RWPE2 (cell line): ENCODE results near the gene ZDHHC1.

Source experiments
- ATAC-seq: fragments of 200-7000 bp; cut with Tn5 transposase; 3 replicates; pipeline ENCODE4 v1.9.1; 2021; ENCODE audit warnings: low read depth
- DNase-seq: peaks from one replicate; pipeline ENCODE4 v3.0.0-alpha.2; 2020; ENCODE audit warnings: low spot score
- H3K27ac ChIP-seq: fragments of 450-650 bp; 2 replicates; pipeline ENCODE4 v1.5.1; 2017; ENCODE audit warnings: mild to moderate bottlenecking; ENCODE audit not compliant: poor library complexity, severe bottlenecking
- H3K27me3 ChIP-seq: fragments of 250-450 bp; sonication (Bioruptor Pico); 2 replicates; pipeline ENCODE4 v1.5.1; 2021; ENCODE audit warnings: mild to moderate bottlenecking, moderate library complexity; ENCODE audit not compliant: insufficient read depth, poor library complexity, severe bottlenecking
- H3K36me3 ChIP-seq: fragments of 250-450 bp; sonication (Bioruptor Pico); 2 replicates; pipeline ENCODE4 v1.5.1; 2020; ENCODE audit warnings: low read depth, mild to moderate bottlenecking, moderate library complexity
- H3K4me1 ChIP-seq: fragments of 250-450 bp; sonication (Bioruptor Pico); 2 replicates; pipeline ENCODE4 v1.5.1; 2021; ENCODE audit warnings: mild to moderate bottlenecking, moderate library complexity; ENCODE audit not compliant: insufficient read depth, poor library complexity, severe bottlenecking
- H3K4me3 ChIP-seq: fragments of 250-450 bp; sonication (Bioruptor Pico); 2 replicates; pipeline ENCODE4 v1.5.1; 2021; ENCODE audit warnings: mild to moderate bottlenecking, moderate library complexity; ENCODE audit not compliant: severe bottlenecking
- H3K9me3 ChIP-seq: fragments of 250-450 bp; sonication (Bioruptor Pico); 2 replicates; pipeline ENCODE4 v1.5.1; 2021; ENCODE audit warnings: mild to moderate bottlenecking, moderate library complexity; ENCODE audit not compliant: severe bottlenecking
- TF ChIP-seq, protein P1 (sequence below): fragments of 450-650 bp; IDR thresholded peaks from one replicate; pipeline ENCODE4 v1.5.1; 2017; ENCODE audit warnings: mild to moderate bottlenecking, moderate library complexity; ENCODE audit not compliant: poor library complexity, severe bottlenecking

The ZDHHC1 gene

DNA sequence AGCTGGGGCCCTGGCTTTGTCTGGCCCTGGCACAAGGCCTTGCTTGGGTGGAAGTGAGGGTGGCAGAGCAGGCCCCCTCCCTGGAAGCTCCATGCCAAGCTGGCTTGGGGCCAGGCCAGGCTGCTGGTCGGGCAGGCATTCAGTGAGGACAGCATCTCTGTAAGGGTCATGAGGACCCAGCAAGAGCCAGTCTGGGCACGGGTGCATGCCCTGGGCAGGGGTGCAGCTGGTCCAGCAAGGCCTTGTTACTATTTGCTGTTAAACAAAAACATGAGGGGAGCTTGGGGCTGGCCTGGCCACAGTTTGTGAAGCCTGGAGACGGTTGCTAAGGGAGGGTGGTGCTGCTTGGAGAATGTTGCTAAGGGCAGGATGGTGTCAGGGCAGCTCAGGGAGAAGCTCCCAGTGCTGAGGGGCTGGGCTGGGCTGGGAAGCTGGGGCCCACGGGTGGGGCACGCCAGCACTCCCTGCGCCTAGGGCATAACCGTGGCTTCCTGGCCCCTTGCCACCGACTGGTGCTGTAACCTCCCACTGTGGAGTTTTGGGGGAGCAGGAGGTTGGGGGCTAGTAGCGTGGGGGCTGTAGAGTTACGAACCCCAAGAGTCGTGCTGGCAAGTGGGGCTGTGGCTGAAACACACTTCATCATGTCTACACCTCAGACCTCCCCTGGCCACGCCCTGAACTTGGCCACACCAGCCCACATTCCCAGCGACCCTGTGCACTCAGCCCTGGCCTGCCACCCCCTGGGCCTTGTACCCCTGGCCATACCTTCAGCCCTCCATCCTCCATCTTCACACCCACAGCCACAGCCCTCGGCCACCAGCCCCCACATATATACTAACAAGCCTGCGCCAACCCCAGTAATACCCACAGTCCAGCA is 24.6 kb downstream of the ZDHHC1 start:
- no peaks in the 10 kb centered on the region for H3K9me3 ChIP-seq
- no peaks in the 10 kb centered on the region for H3K27me3 ChIP-seq
- no peak overlapping the region for H3K27ac ChIP-seq
- no peaks in the 10 kb centered on the region for H3K36me3 ChIP-seq
- DNase-seq: no peak
- peaks cover 13% of the 10 kb centered on the region for H3K4me1 ChIP-seq
- TF ChIP-seq, protein P1, sequence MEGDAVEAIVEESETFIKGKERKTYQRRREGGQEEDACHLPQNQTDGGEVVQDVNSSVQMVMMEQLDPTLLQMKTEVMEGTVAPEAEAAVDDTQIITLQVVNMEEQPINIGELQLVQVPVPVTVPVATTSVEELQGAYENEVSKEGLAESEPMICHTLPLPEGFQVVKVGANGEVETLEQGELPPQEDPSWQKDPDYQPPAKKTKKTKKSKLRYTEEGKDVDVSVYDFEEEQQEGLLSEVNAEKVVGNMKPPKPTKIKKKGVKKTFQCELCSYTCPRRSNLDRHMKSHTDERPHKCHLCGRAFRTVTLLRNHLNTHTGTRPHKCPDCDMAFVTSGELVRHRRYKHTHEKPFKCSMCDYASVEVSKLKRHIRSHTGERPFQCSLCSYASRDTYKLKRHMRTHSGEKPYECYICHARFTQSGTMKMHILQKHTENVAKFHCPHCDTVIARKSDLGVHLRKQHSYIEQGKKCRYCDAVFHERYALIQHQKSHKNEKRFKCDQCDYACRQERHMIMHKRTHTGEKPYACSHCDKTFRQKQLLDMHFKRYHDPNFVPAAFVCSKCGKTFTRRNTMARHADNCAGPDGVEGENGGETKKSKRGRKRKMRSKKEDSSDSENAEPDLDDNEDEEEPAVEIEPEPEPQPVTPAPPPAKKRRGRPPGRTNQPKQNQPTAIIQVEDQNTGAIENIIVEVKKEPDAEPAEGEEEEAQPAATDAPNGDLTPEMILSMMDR: no peak
- ATAC-seq: no peak
- no peak overlapping the region for H3K4me3 ChIP-seq

DNA sequence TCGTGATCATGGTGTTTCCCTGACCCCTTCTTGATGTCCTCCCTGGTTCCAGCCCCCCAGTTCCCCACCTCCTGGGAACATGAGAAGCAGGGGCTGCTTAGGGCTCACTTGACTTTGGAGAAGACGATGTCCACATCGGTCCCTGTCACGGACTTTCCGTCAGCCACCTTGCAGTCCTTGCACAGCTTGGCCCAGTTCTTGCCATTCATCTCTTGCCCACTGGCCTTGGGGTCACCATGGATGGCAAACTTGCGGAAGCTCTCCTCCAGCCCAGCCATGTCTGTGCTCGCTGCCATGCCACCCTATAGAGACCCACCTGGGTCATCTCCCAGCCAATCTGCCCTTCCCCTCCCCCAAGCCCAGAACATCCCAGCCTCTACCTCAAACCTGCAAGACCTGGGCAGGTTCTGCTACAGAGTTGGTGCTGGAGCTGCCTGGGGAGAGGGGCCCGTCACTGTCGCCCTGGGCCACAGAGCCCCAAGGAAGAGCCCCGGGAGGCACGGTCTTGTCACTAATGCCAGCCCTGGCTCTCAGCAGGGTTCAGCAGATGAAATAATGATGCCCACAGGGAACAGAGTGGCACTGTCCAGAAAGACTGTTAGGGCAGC is 25.4 kb downstream of the ZDHHC1 start:
- TF ChIP-seq, protein P1: no peak
- no peak overlapping the region for H3K27ac ChIP-seq
- no peaks in the 10 kb centered on the region for H3K27me3 ChIP-seq
- H3K36me3 ChIP-seq: no peaks in the 10 kb centered on the region
- H3K4me1 ChIP-seq: peaks cover 6% of the 10 kb centered on the region
- ATAC-seq (no peak), DNase-seq (no peak)
- H3K4me3 ChIP-seq: no peak overlapping the region
- H3K9me3 ChIP-seq: no peaks in the 10 kb centered on the region

DNA sequence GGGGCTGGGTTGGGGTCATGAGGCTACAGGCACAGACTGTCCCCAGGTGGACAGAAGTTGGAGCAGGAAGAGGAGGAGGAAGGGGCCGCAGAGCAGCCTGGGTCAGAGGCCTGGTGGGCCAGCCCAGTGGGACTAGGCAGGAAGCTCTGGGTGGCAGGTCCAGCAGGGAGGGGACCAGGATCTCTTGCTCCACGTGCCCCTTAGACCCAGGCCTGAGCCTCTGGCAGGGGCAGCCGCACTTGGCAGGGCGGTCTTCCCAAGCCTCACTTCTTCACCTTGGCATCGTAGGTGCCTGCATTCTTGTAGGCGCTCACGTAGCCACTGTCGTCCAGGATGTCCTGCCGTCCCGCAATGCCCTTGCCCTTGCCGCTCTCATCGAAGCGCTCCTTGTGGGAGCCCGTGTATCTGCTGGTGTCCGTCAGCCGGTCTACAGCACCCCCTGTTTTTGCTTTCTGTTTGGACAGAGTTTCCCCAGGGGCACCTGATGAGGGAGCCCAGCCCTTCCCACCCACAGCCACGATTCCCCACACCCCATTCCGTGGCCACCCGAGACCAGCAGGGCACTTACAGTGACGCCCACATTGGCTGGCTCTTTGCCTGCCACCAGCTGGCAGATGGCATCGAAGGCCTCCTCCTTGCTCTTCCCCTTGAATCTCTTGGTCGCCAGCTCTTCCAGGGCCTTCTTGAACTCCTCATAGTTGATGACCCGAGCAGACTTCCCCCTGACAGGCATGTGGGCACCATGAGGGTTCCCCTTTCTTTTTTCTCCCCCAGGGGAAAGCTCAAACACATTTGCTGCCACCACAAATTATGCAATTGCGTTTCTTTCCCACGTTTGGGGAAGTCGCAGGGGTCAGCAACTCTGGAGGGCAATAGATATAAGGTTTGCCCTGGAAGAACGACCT is 26.1 kb downstream of the ZDHHC1 start:
- H3K27me3 ChIP-seq: no peaks in the 10 kb centered on the region
- TF ChIP-seq, protein P1: no peak
- no peaks in the 10 kb centered on the region for H3K9me3 ChIP-seq
- H3K27ac ChIP-seq: no peak overlapping the region
- H3K4me3 ChIP-seq: no peak overlapping the region
- ATAC-seq: no peak
- DNase-seq: no peak
- H3K4me1 ChIP-seq: peaks cover 3% of the 10 kb centered on the region
- no peaks in the 10 kb centered on the region for H3K36me3 ChIP-seq

DNA sequence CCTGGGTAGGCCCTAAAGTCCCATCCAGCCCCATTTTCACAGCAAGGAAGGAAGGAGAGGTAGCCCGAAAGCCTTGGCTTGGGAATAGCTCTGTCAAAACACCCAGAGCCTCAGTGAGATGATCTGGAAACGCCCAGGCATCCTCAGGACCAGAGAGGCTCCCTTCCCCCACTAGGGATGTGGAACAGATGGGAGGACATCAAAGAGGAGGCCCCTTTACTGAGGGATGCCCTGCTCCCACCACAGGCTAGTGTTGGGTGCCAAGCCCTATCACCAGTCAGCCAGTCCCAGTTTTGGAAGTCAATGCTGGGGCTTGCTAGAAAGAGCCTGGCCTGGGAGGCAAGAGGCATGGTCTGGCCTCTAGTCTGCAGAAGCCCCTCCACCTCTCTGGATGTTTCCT is 27.7 kb downstream of the ZDHHC1 start:
- TF ChIP-seq, protein P1: no peak
- no peak for ATAC-seq
- no peak overlapping the region for H3K27ac ChIP-seq
- H3K9me3 ChIP-seq: no peaks in the 10 kb centered on the region
- no peaks in the 10 kb centered on the region for H3K27me3 ChIP-seq
- H3K36me3 ChIP-seq: no peaks in the 10 kb centered on the region
- H3K4me1 ChIP-seq: peaks cover under 1% of the 10 kb centered on the region
- no peak for DNase-seq
- no peak overlapping the region for H3K4me3 ChIP-seq
